HEK293 (cell line): ENCODE results near the gene FLNA.

ENCODE experiments used
- AEBP2 ChIP-seq: fragments of 450-650 bp; formaldehyde crosslinking; IDR thresholded peaks from 2 replicates; pipeline ENCODE4 v1.5.1; 2016; ENCODE audit warnings: missing biosample characterization, missing genetic modification characterization, borderline replicate concordance
- BCL11A ChIP-seq: fragments of 450-650 bp; formaldehyde crosslinking; IDR thresholded peaks from 2 replicates; pipeline ENCODE4 v1.5.1; 2016; ENCODE audit warnings: low read depth, missing biosample characterization, missing genetic modification characterization
- HOXC10 ChIP-seq: sonication (generic); formaldehyde crosslinking; IDR thresholded peaks from 2 replicates; pipeline ENCODE4 v1.8.1; 2023; ENCODE audit warnings: mild to moderate bottlenecking, missing genetic modification reagents
- KLF1 ChIP-seq: fragments of 450-650 bp; formaldehyde crosslinking; IDR thresholded peaks from 2 replicates; pipeline ENCODE4 v1.5.1; 2016; ENCODE audit warnings: missing biosample characterization, missing genetic modification characterization
- KLF9 ChIP-seq: fragments of 450-650 bp; formaldehyde crosslinking; IDR thresholded peaks from 2 replicates; pipeline ENCODE4 v1.5.1; 2016; ENCODE audit warnings: missing biosample characterization, missing genetic modification characterization, low read depth
- PATZ1 ChIP-seq: fragments of 450-650 bp; formaldehyde crosslinking; IDR thresholded peaks from 2 replicates; pipeline ENCODE4 v1.5.1; 2016; ENCODE audit warnings: missing biosample characterization, missing genetic modification characterization
- RBAK ChIP-seq: fragments of 450-650 bp; formaldehyde crosslinking; IDR thresholded peaks from 2 replicates; pipeline ENCODE4 v1.5.1; 2016; ENCODE audit warnings: missing biosample characterization, missing genetic modification characterization
- SP2 ChIP-seq: fragments of 450-650 bp; formaldehyde crosslinking; IDR thresholded peaks from 2 replicates; pipeline ENCODE4 v1.5.1; 2016; ENCODE audit warnings: missing biosample characterization, missing genetic modification characterization
- TCF7L2 ChIP-seq: IDR thresholded peaks from 2 replicates; pipeline ENCODE4 v1.6.1; 2011; ENCODE audit warnings: low read depth, mild to moderate bottlenecking, inconsistent platforms, low read length, moderate library complexity, borderline replicate concordance
- ZFHX2 ChIP-seq: fragments of 450-650 bp; formaldehyde crosslinking; conservative IDR thresholded peaks from 2 replicates; pipeline ENCODE4 v1.5.1; 2016; ENCODE audit warnings: missing biosample characterization, missing genetic modification characterization
- ZFP41 ChIP-seq: fragments of 450-650 bp; formaldehyde crosslinking; IDR thresholded peaks from 2 replicates; pipeline ENCODE4 v1.5.1; 2016; ENCODE audit warnings: missing biosample characterization, missing genetic modification characterization, borderline replicate concordance
- ZFP69B ChIP-seq: fragments of 450-650 bp; formaldehyde crosslinking; IDR thresholded peaks from 2 replicates; pipeline ENCODE4 v1.5.1; 2016; ENCODE audit warnings: missing biosample characterization, missing genetic modification characterization
- ZNF133 ChIP-seq: fragments of 450-650 bp; formaldehyde crosslinking; IDR thresholded peaks from 2 replicates; pipeline ENCODE4 v1.5.1; 2016; ENCODE audit warnings: missing biosample characterization, missing genetic modification characterization
- ZNF174 ChIP-seq: fragments of 450-650 bp; formaldehyde crosslinking; IDR thresholded peaks from 2 replicates; pipeline ENCODE4 v1.5.0; 2017; ENCODE audit warnings: missing biosample characterization, mild to moderate bottlenecking, missing genetic modification characterization
- ZNF223 ChIP-seq: fragments of 450-650 bp; formaldehyde crosslinking; IDR thresholded peaks from 2 replicates; pipeline ENCODE4 v1.5.1; 2016; ENCODE audit warnings: missing biosample characterization, missing genetic modification characterization
- ZNF311 ChIP-seq: fragments of 450-650 bp; formaldehyde crosslinking; IDR thresholded peaks from 2 replicates; pipeline ENCODE4 v1.5.1; 2017; ENCODE audit warnings: missing biosample characterization, missing genetic modification characterization, borderline replicate concordance
- ZNF37A ChIP-seq: fragments of 450-650 bp; IDR thresholded peaks from 2 replicates; pipeline ENCODE4 v1.5.1; 2018; ENCODE audit warnings: missing biosample characterization, missing genetic modification characterization
- ZNF416 ChIP-seq: fragments of 450-650 bp; formaldehyde crosslinking; IDR thresholded peaks from 2 replicates; pipeline ENCODE4 v1.5.1; 2016; ENCODE audit warnings: missing biosample characterization, missing genetic modification characterization
- ZNF560 ChIP-seq: fragments of 450-650 bp; formaldehyde crosslinking; IDR thresholded peaks from 2 replicates; pipeline ENCODE4 v1.5.1; 2017; ENCODE audit warnings: missing biosample characterization, missing genetic modification characterization, borderline replicate concordance
- ZNF596 ChIP-seq: fragments of 450-650 bp; IDR thresholded peaks from 2 replicates; pipeline ENCODE4 v1.5.0; 2018; ENCODE audit warnings: missing biosample characterization, mild to moderate bottlenecking, missing genetic modification characterization, moderate library complexity
- ZNF747 ChIP-seq: fragments of 450-650 bp; formaldehyde crosslinking; IDR thresholded peaks from 2 replicates; pipeline ENCODE4 v1.5.1; 2016; ENCODE audit warnings: missing biosample characterization, missing genetic modification characterization
- ZNF777 ChIP-seq: fragments of 450-650 bp; formaldehyde crosslinking; IDR thresholded peaks from 2 replicates; pipeline ENCODE4 v1.5.1; 2017; ENCODE audit warnings: missing biosample characterization, missing genetic modification characterization, borderline replicate concordance
- ZNF785 ChIP-seq: fragments of 450-650 bp; formaldehyde crosslinking; IDR thresholded peaks from 2 replicates; pipeline ENCODE4 v1.5.1; 2016; ENCODE audit warnings: missing biosample characterization, missing genetic modification characterization
- ZNF792 ChIP-seq: fragments of 450-650 bp; formaldehyde crosslinking; IDR thresholded peaks from 2 replicates; pipeline ENCODE4 v1.5.1; 2016; ENCODE audit warnings: missing biosample characterization, missing genetic modification characterization
- TF ChIP-seq, protein P1 (sequence below): fragments of 450-650 bp; formaldehyde crosslinking; IDR thresholded peaks from 2 replicates; pipeline ENCODE4 v1.5.1; 2016; ENCODE audit warnings: missing biosample characterization, missing genetic modification characterization
- TF ChIP-seq, protein P2 (sequence below): fragments of 450-650 bp; formaldehyde crosslinking; IDR thresholded peaks from 2 replicates; pipeline ENCODE4 v1.5.0; 2017; ENCODE audit warnings: missing biosample characterization, missing genetic modification characterization, borderline replicate concordance
- TF ChIP-seq, protein P3 (sequence below): fragments of 450-650 bp; formaldehyde crosslinking; IDR thresholded peaks from 2 replicates; pipeline ENCODE4 v1.5.1; 2016; ENCODE audit warnings: missing biosample characterization, missing genetic modification characterization

The FLNA gene

GRCh38 chrX:154378799-154379568 lies 4.5 kb upstream of the FLNA start, which contains the start of gene EMD (continued):
- TF ChIP-seq PATZ1 (tag by site-specific recombination) (no peak; the same call in 1 of the 2 replicates), SP2 (tag by site-specific recombination) (peak; percentile 92), RBAK (tag by site-specific recombination) (no peak), ZNF560 (tag by site-specific recombination) (no peak), TCF7L2 (no peak), HOXC10 (no peak), ZNF223 (tag by site-specific recombination) (no peak; the same call in 1 of the 2 replicates), AEBP2 (tag by site-specific recombination) (no peak), ZNF785 (tag by site-specific recombination) (no peak), ZNF37A (tag by site-specific recombination) (no peak), ZFHX2 (tag by site-specific recombination) (0 out of 2 replicates have a peak, but pooled peaks have one; percentile 11), ZNF777 (tag by site-specific recombination) (no peak), KLF1 (tag by site-specific recombination) (peak; percentile 69), ZNF792 (tag by site-specific recombination) (no peak), ZNF747 (tag by site-specific recombination) (no peak), ZFP41 (no peak), KLF9 (tag by site-specific recombination) (peak; percentile 93), ZNF311 (tag by site-specific recombination) (no peak), ZNF133 (no peak), ZNF596 (tag by site-specific recombination) (no peak), ZNF416 (tag by site-specific recombination) (no peak), BCL11A (tag by site-specific recombination) (no peak), ZNF174 (tag by site-specific recombination) (no peak), ZFP69B (no peak)
- TF ChIP-seq, protein P1, sequence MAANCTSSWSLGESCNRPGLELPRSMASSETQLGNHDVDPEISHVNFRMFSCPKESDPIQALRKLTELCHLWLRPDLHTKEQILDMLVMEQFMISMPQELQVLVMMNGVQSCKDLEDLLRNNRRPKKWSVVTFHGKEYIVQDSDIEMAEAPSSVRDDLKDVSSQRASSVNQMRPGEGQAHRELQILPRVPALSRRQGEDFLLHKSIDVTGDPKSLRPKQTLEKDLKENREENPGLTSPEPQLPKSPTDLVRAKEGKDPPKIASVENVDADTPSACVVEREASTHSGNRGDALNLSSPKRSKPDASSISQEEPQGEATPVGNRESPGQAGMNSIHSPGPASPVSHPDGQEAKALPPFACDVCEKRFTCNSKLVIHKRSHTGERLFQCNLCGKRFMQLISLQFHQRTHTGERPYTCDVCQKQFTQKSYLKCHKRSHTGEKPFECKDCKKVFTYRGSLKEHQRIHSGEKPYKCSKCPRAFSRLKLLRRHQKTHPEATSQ (tag by site-specific recombination): peak; percentile 55; the same call in 1 of the 2 replicates
- TF ChIP-seq, protein P2, sequence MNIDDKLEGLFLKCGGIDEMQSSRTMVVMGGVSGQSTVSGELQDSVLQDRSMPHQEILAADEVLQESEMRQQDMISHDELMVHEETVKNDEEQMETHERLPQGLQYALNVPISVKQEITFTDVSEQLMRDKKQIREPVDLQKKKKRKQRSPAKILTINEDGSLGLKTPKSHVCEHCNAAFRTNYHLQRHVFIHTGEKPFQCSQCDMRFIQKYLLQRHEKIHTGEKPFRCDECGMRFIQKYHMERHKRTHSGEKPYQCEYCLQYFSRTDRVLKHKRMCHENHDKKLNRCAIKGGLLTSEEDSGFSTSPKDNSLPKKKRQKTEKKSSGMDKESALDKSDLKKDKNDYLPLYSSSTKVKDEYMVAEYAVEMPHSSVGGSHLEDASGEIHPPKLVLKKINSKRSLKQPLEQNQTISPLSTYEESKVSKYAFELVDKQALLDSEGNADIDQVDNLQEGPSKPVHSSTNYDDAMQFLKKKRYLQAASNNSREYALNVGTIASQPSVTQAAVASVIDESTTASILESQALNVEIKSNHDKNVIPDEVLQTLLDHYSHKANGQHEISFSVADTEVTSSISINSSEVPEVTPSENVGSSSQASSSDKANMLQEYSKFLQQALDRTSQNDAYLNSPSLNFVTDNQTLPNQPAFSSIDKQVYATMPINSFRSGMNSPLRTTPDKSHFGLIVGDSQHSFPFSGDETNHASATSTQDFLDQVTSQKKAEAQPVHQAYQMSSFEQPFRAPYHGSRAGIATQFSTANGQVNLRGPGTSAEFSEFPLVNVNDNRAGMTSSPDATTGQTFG (tag by site-specific recombination): no peak
- TF ChIP-seq, protein P3, sequence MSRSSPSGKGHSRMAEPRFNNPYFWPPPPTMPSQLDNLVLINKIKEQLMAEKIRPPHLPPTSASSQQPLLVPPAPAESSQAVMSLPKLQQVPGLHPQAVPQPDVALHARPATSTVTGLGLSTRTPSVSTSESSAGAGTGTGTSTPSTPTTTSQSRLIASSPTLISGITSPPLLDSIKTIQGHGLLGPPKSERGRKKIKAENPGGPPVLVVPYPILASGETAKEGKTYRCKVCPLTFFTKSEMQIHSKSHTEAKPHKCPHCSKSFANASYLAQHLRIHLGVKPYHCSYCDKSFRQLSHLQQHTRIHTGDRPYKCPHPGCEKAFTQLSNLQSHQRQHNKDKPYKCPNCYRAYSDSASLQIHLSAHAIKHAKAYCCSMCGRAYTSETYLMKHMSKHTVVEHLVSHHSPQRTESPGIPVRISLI: no peak
